K562 treated with DMSO at 1 percent for 24 hours (cell line): ENCODE results near the gene MAN1A2. TPM values are rescaled to one million over a fixed set of nuclear protein-coding genes. Genes with fewer than 3 reads are reported as not detected.

ENCODE experiments used
- total RNA-seq: library from RNA; unstranded; fragments of 300-600 nt; gene quantifications from 2 replicates; pipeline ENCODE4 v1.2.3, GENCODE V29; 2022; ENCODE audit warnings: low read depth; ENCODE audit not compliant: insufficient read depth

The MAN1A2 gene
- total RNA-seq, result 18.8 and 21.9 TPM in 2 replicates

DNA sequence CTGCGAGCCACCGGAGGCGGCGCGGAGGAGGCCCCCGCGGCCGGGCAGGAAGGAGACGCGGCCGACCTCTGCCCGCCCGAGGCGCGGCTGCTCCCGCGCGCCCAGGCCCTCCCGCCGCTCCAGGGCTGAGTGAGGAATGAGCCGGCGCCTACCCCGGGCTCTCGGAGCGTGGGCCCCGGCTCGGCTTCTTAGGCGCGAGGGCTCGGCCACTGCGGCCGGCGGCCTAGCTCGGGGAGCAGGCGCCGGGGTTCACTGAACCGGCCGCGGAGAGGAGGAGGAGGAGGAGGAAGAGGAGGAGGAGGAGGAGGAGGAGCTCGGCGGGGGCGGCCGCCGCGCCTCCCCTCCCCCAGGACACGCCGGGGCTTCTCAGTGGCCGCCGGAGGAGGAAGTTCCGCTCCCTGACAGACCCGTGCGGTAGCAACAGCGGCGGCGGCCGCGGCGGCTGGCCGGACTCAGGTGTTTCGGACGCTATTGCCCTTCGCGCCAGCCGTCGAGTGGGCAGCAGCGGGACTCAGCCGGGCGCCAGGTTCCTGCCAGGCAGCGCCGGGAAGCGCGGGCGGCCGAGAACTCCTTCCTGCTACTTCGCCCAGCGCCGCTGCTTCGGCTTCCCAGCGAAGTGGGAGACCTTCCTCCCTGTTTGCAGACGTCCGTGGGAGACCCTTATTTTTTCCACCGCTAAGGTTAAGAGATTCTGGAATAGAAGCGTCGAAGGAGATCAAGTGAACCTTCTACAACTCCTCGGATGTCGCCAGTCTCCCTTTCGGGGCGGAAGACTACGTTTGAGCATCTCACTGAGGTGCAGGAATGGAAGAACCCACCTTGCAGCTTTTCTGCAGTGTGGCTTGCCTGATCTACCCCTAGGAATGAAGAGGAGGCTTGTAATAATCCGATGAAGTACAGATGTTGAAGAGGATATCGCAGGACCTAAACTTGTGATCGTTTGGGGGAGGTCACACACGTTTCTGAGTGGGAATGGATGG is at the start of gene MAN1A2:
TSS of gene MAN1A2 (plus strand) at position 404 of the 980 bp plus-strand sequence. CDS start 735 bp downstream, outside the sequence.

Other genes starting within 250 kb of the MAN1A2 start
- gene TRIM45, start 245.7 kb upstream of the MAN1A2 start, total RNA-seq, result 3.0 and 4.2 TPM in 2 replicates
- gene VTCN1, start 156.5 kb upstream of the MAN1A2 start, total RNA-seq, result not detected in 2 replicates
- gene TENT5C, start 238.6 kb downstream of the MAN1A2 start, total RNA-seq, result 8.5 and 9.0 TPM in 2 replicates